HG03520 (cell line): Measurements from ENCODE around the gene ENKUR.

Experiments
- ATAC-seq: cut with Tn5 transposase; IDR thresholded peaks from one replicate; pipeline ENCODE4 v1.9.1; 2021; ENCODE audit warnings: mild to moderate bottlenecking, moderate library complexity; ENCODE audit not compliant: unreplicated experiment

Gene ENKUR

DNA sequence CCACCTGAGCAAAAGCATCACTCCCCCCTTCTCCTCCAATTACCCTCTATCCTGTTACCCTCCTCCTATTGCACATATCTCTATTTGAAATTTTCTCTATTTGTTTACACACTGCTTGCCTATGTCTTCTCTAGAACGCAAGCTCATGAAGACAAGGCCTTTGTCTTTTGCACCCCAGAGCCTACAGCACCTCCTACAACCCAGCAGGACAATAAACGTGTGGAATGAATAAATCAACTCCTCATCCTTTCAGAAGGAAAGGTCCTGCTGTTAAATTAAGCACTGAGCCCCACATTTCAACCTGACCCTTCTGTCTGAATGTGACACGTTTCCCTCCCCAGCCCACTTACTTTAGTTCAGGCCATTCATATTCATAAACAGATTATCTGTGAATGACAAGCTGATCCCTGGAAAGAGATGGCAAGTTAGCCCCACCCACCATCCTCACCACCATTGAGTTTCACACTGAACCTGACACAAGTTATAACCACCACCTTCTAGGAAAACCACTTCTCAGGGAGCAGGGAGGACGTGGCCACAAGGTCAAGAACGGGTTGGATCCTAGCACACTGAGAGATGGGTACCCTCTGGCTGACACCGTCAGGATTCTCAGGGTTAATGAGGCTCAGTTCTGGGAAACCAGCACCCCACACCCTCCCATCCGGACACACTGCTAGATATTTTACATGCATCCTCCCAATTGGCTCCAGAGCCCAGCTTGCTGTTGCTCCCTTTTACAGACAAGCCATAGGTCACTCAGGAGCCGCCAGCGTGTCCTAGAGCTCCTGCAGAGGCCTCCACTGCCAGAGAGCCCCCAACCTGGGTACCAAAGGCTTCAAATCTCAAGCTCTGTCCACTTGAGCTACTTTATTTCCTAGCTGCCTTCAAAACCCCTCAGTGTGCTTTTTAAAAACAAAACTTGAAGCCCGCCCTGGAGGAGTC lies 64.5 kb downstream of the ENKUR start:
- no peak for ATAC-seq

DNA sequence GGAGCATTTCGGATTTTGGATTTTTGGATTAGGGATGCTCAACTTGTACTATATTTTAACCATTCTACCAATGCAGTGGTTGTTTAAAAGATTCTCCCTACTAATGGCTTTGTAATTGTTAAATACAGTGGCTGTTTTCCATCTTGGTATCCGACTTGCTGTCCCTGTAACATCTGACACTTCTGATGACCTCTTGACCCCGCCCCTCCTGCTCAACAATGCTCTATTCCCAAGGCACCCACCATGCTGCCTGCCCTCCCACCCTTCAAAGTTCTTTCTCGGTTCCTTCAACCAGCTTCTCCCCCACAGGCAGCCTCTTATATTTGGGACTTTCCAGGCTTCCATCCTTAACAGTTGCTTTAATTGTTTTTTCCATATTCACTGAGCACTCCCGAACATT lies 65.5 kb downstream of the ENKUR start:
- no peak for ATAC-seq

DNA sequence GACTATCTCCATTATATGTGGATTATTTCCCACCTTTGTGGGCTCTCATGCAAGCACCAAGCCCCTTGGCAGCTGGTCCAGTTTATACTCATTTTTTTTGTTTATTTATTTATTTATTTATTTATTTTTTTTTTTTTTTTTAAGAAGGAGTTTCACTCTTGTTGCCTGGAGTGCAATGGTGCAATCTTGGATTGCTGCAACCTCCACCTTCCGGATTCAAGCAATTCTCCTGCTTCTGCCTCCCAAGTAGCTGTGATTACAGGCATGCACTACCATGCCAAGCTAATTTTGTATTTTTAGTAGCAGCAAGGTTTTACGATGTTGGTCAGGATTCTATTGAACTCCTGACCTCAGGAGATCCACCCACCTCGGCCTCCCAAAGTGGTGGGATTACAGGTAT lies 66.3 kb downstream of the ENKUR start:
- ATAC-seq: no peak

DNA sequence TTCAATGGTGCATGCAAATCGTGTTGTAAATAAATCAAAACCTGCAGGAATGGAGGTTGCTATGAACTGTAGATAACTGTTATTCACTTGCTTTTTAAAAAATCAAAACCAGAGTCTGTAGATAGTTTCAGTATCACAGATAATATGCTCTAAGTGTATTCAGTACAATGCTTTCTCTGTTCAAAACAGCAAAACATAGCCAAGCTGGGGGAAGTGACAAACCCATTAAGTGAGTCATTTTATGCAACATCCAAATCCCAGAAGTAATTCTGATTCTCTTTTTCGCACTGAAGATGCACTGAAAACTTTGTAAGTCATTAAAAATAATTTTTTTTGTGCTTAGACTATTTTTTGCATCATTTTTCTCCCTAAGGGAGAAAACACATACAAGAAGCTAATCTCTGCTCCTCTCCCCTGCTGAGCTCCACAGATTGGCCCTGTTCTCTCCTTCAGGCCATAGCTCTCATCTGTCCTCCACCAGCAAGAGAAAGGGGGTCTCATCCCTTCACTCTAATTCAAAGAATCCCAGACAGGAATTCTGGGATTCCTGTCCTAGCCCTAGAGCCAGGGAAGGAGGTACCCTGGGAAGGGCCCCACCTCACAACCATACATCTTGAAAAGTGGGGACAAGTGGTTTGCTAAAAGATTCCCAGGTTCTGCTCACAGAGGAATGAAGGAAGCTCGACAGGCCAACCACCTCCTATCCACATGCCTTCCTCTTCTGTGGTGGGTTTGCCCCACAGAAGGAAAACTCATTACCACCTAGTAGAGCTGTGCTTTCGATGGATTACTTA lies 68.5 kb downstream of the ENKUR start:
- peak; percentile 65 for ATAC-seq

DNA sequence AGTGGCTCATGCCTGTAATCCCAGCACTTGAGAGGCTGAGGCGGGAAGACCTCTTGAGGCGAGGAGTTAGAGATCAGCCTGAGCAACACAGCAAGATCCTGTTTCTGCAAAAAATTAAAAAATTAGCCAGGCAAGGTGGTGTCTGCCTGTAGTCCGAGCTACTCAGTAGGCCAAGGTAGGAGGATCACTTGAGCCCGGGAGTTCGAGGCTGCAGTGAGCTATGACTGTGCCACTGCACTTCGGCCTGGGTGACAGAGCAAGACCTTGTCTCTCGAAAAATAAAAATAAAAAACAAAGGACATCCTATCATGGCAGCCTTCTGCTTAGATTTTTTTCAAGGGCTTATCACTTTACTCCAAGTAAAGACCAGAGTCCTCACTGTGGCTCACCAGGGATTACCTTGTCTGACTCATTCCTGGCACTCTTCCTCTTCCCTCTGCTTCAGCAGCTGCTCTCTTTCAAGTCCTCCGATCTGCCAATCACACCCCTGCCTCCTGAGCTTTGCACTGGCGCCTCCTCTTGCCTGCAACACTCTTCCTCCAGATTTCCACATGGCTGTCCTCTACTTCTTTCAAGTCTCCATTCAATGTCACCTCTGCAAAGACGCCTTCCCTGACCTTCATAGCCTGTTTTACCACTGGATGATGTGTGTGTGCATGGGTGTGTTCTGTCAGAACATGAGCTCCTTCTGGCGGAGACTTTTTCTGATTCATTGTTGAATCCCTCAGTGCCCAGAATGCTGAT lies 71.3 kb downstream of the ENKUR start:
- ATAC-seq: no peak

DNA sequence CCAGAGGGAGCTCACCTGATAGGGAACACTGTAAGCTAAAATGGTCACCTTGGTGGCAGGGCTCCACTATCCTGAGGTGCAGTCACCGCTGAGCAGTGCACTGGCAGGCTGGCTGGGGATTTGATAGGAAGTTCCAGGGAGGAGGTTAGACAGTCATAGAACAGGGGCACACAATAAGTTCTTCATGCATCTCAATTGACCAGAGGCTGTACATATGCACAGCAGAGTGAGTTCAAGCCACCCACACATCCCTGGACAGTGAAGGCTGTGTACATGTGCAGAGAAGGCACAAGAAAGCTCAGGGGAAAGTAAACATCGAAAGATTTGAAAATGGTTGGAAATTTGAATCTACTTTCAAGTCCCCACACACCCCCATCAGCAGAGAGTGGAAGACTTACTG lies 77.4 kb downstream of the ENKUR start:
- no peak for ATAC-seq

DNA sequence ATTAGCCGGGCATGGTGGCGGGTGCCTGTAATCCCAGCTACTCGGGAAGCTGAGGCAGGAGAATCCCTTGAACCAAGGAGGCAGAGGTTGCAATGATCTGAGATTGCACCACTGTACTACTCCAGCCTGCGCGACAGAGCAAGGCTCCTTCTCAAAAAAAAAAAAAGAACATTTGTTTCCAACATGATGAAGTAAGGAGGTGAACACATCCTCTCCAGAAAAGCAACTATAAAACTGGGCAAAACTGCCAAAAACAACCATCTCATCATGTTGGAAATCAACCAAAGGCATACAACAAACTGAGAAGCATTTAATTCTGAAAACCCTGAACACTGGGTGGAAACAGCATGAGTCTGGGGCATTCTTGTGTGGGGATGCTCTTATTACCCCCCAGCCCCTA lies 77.9 kb downstream of the ENKUR start:
- ATAC-seq: no peak

DNA sequence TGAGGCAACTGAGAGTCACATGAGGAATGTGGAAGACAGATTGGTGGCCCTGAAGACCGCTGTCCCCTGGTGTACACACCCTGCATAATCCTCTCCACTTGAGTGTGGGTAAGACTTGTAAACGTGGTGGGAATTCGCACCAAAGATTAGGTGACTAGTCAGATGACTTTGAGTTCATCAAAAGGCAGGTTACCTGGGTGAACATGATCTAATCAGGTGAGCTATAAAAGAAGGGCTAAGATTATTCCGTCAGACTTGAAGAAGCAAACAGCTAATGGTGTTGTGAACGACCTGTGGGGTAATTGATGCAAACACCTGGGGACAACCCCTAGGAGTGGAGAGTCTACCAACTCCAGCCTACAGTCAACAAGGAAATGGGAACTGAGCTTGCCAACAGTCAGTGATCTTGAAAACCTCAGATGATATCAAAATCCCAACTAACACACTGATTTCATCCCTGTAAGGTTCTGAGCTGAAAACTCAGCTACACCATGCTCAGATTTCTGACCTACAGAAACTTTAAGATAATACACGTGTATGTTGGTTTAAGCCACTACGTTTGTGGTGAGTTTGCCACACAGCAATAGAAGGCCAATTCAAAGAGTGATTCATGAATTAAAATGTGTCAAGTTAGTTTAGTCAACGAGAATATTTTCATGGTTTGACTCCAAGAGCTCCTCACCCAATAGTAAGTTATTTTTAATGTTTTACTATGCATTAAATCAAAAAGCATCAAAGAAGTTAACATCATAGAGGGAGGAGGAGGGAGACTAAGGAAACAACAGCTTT lies 80.3 kb downstream of the ENKUR start:
- ATAC-seq: no peak
